ENCODE results near the gene CEACAM16. TPM values are rescaled to one million over a fixed set of nuclear protein-coding genes. Genes with fewer than 3 reads are reported as not detected.

The CEACAM16 gene
- total RNA-seq, 1 experiment from 2014 or later, result not detected

GRCh38 chr19:44700547-44700946 is 1.6 kb downstream of the CEACAM16 start:
- Histone ChIP-seq H3F3A (ENCODE audit: low read length, unreplicated experiment) (no peaks in the 10 kb centered on the region), H3K4me1 (ENCODE audit: insufficient read depth, low read length) (peaks cover 3% of the 10 kb centered on the region), H3K27ac (ENCODE audit: low read length) (no peak overlapping the region), H3K27me3 (ENCODE audit: low read length) (no peaks in the 10 kb centered on the region), H3K79me2 (ENCODE audit: low read length) (no peaks in the 10 kb centered on the region), H3K4me3 (ENCODE audit: low read length) (no peak overlapping the region), H3K36me3 (ENCODE audit: low read depth, low read length) (no peaks in the 10 kb centered on the region), H2AFZ (ENCODE audit: low read length) (no peak overlapping the region), H3K9me3 (ENCODE audit: low read length) (no peaks in the 10 kb centered on the region), H4K20me1 (ENCODE audit: low read length) (no peaks in the 10 kb centered on the region), H3K9ac (ENCODE audit: low read length) (no peak overlapping the region), H3K9me2 (replicated peaks; ENCODE audit: low read length) (no peaks in the 10 kb centered on the region), H3K4me2 (ENCODE audit: low read length) (no peak overlapping the region)
- intact Hi-C loops (cut with micrococcal nuclease), result no loop called here
- no peak for TF ChIP-seq CTCF (conservative IDR thresholded peaks at IDR 0.05; ENCODE audit: low read depth, low read length)
- TF ChIP-seq EZH2 (IDR thresholded peaks at IDR 0.05; ENCODE audit: low read length, unreplicated experiment), result no peak
- TF ChIP-seq EZH2phosphoT487 (IDR thresholded peaks at IDR 0.05; ENCODE audit: borderline replicate concordance, low read length), result no peak
- DNase-seq (no peak), ATAC-seq (no peak)
- BruUV-seq (replicated peaks), result no TSS peak
- CTCF ChIA-PET, result no interaction called here
- POLR2A ChIA-PET (ENCODE audit: unreplicated experiment), result no interaction called here

- Histone ChIP-seq H3F3A (ENCODE audit: low read length, unreplicated experiment) (no peaks in the 10 kb centered on the region), H3K27ac (ENCODE audit: low read length) (no peak overlapping the region), H3K9ac (ENCODE audit: low read length) (no peak overlapping the region), H3K79me2 (ENCODE audit: low read length) (no peaks in the 10 kb centered on the region), H3K4me1 (ENCODE audit: insufficient read depth, low read length) (no peaks in the 10 kb centered on the region), H4K20me1 (ENCODE audit: low read length) (no peaks in the 10 kb centered on the region), H3K9me3 (ENCODE audit: low read length) (no peaks in the 10 kb centered on the region), H3K36me3 (ENCODE audit: low read depth, low read length) (no peaks in the 10 kb centered on the region), H3K4me2 (ENCODE audit: low read length) (no peak overlapping the region), H2AFZ (ENCODE audit: low read length) (no peak overlapping the region), H3K27me3 (ENCODE audit: low read length) (no peaks in the 10 kb centered on the region), H3K4me3 (ENCODE audit: low read length) (no peak overlapping the region), H3K9me2 (replicated peaks; ENCODE audit: low read length) (no peaks in the 10 kb centered on the region)
- intact Hi-C loops (cut with micrococcal nuclease), result no loop called here
- ChIA-PET POLR2A (ENCODE audit: unreplicated experiment) (no interaction called here), CTCF (no interaction called here)
- TF ChIP-seq EZH2 (IDR thresholded peaks at IDR 0.05; ENCODE audit: low read length, unreplicated experiment) (no peak), EZH2phosphoT487 (IDR thresholded peaks at IDR 0.05; ENCODE audit: borderline replicate concordance, low read length) (no peak), CTCF (conservative IDR thresholded peaks at IDR 0.05; ENCODE audit: low read depth, low read length) (no peak)
- ATAC-seq (no peak), DNase-seq (no peak)
- BruUV-seq (replicated peaks), result no TSS peak
Measured at GRCh38 chr19:44701228-44701627, 2.3 kb downstream of the CEACAM16 start.

- H3F3A ChIP-seq (ENCODE audit: low read length, unreplicated experiment), result no peaks in the 10 kb centered on the region
- H3K36me3 ChIP-seq (ENCODE audit: low read depth, low read length), result no peaks in the 10 kb centered on the region
- no peak overlapping the region for H3K4me2 ChIP-seq (ENCODE audit: low read length)
- H3K27me3 ChIP-seq (ENCODE audit: low read length), result no peaks in the 10 kb centered on the region
- ChIA-PET CTCF (no interaction called here), POLR2A (ENCODE audit: unreplicated experiment) (no interaction called here)
- H3K9me3 ChIP-seq (ENCODE audit: low read length), result no peaks in the 10 kb centered on the region
- H3K9ac ChIP-seq (ENCODE audit: low read length), result no peak overlapping the region
- H3K27ac ChIP-seq (ENCODE audit: low read length), result no peak overlapping the region
- no peak overlapping the region for H2AFZ ChIP-seq (ENCODE audit: low read length)
- H3K4me3 ChIP-seq (ENCODE audit: low read length), result no peak overlapping the region
- TF ChIP-seq CTCF (conservative IDR thresholded peaks at IDR 0.05; ENCODE audit: low read depth, low read length) (no peak), EZH2 (IDR thresholded peaks at IDR 0.05; ENCODE audit: low read length, unreplicated experiment) (no peak), EZH2phosphoT487 (IDR thresholded peaks at IDR 0.05; ENCODE audit: borderline replicate concordance, low read length) (no peak)
- H3K4me1 ChIP-seq (ENCODE audit: insufficient read depth, low read length), result no peaks in the 10 kb centered on the region
- H3K9me2 ChIP-seq (replicated peaks; ENCODE audit: low read length), result no peaks in the 10 kb centered on the region
- DNase-seq, result no peak
- BruUV-seq (replicated peaks), result no TSS peak
- intact Hi-C loops (cut with micrococcal nuclease), result no loop called here
- no peaks in the 10 kb centered on the region for H4K20me1 ChIP-seq (ENCODE audit: low read length)
- H3K79me2 ChIP-seq (ENCODE audit: low read length), result no peaks in the 10 kb centered on the region
- ATAC-seq, result no peak
Measured at GRCh38 chr19:44702551-44703176, 3.7 kb downstream of the CEACAM16 start.

Data from PC-3 (cell line).